Astrocyte (in vitro differentiated cells and primary cell): ENCODE data around the gene STOM. TPM values are rescaled to one million over a fixed set of nuclear protein-coding genes. Genes with fewer than 3 reads are reported as not detected.

Source experiments
- DNase-seq: peaks from one replicate; pipeline ENCODE4 v3.0.0-alpha.2; 2010; ENCODE audit warnings: low read depth
- FAIRE-seq: peaks from 2 replicates; lab custom pipeline; 2011; peaks lifted over from hg19 to GRCh38; lab: Jason Lieb, UNC
- H2AFZ ChIP-seq: 2 replicates; pipeline ENCODE4 v1.6.0; 2012; ENCODE audit warnings: low read depth, low read length, inconsistent platforms
- H3K27ac ChIP-seq: 2 replicates; pipeline ENCODE4 v1.5.1; 2011; ENCODE audit warnings: low read depth, low read length, inconsistent platforms
- H3K27me3 ChIP-seq: 2 replicates; pipeline ENCODE4 v1.6.0; 2011; ENCODE audit warnings: low read length, inconsistent platforms; ENCODE audit not compliant: insufficient read depth
- H3K36me3 ChIP-seq: 2 replicates; pipeline ENCODE4 v1.5.1; 2011; ENCODE audit warnings: low read length, inconsistent platforms; ENCODE audit not compliant: insufficient read depth
- H3K4me1 ChIP-seq: 2 replicates; pipeline ENCODE4 v1.5.1; 2011; ENCODE audit warnings: low read length, inconsistent platforms; ENCODE audit not compliant: insufficient read depth
- H3K4me2 ChIP-seq: 2 replicates; pipeline ENCODE4 v1.6.0; 2012; ENCODE audit warnings: low read length, inconsistent platforms
- H3K4me3 ChIP-seq: 2 replicates; pipeline ENCODE4 v1.5.1; 2011; ENCODE audit warnings: low read depth, mild to moderate bottlenecking, low read length, inconsistent platforms; ENCODE audit not compliant: insufficient read depth
- H3K79me2 ChIP-seq: 2 replicates; pipeline ENCODE4 v1.6.0; 2012; ENCODE audit warnings: mild to moderate bottlenecking, low read length, inconsistent platforms; ENCODE audit not compliant: insufficient read depth
- H3K9ac ChIP-seq: 2 replicates; pipeline ENCODE4 v1.6.0; 2012; ENCODE audit warnings: mild to moderate bottlenecking, low read length, inconsistent platforms
- H3K9me3 ChIP-seq: 2 replicates; pipeline ENCODE4 v1.5.1; 2012; ENCODE audit warnings: low read depth, mild to moderate bottlenecking, low read length, inconsistent platforms; ENCODE audit not compliant: insufficient read depth
- H4K20me1 ChIP-seq: 2 replicates; pipeline ENCODE4 v1.6.0; 2012; ENCODE audit warnings: low read length, inconsistent platforms; ENCODE audit not compliant: insufficient read depth
- H3K27ac Mint-ChIP-seq: one replicate; pipeline ENCODE4 v1.8.0; 2021; ENCODE audit warnings: mild to moderate bottlenecking, mixed read lengths; ENCODE audit not compliant: unreplicated experiment
- H3K27me3 Mint-ChIP-seq: one replicate; pipeline ENCODE4 v1.8.0; 2021; ENCODE audit warnings: low read depth, mixed read lengths; ENCODE audit not compliant: unreplicated experiment
- H3K36me3 Mint-ChIP-seq: one replicate; pipeline ENCODE4 v1.8.0; 2021; ENCODE audit warnings: low read depth, mixed read lengths; ENCODE audit not compliant: unreplicated experiment
- H3K4me1 Mint-ChIP-seq: one replicate; pipeline ENCODE4 v1.8.0; 2021; ENCODE audit warnings: low read depth, mixed read lengths; ENCODE audit not compliant: unreplicated experiment
- H3K4me3 Mint-ChIP-seq: one replicate; pipeline ENCODE4 v1.8.0; 2021; ENCODE audit warnings: mild to moderate bottlenecking, moderate library complexity, mixed read lengths; ENCODE audit not compliant: unreplicated experiment
- H3K9me3 Mint-ChIP-seq: one replicate; pipeline ENCODE4 v1.8.0; 2021; ENCODE audit warnings: mild to moderate bottlenecking, mixed read lengths; ENCODE audit not compliant: unreplicated experiment
- EZH2 ChIP-seq: IDR thresholded peaks from 2 replicates; pipeline ENCODE4 v1.6.1; 2012; ENCODE audit warnings: mild to moderate bottlenecking, low read length, inconsistent platforms; ENCODE audit not compliant: insufficient read depth
- total RNA-seq: library from RNA; stranded (reverse); gene quantifications from 2 replicates; pipeline ENCODE4 v1.2.1, GENCODE V29; 2021
- TF ChIP-seq, protein P1 (sequence below): IDR thresholded peaks from 2 replicates; pipeline ENCODE4 v1.5.1; 2011; ENCODE audit warnings: low read depth, mild to moderate bottlenecking, inconsistent platforms, low read length, moderate library complexity; ENCODE audit not compliant: insufficient read depth

Gene STOM
- total RNA-seq, 1 donor from 2014 or later: 8.7 TPM

DNA sequence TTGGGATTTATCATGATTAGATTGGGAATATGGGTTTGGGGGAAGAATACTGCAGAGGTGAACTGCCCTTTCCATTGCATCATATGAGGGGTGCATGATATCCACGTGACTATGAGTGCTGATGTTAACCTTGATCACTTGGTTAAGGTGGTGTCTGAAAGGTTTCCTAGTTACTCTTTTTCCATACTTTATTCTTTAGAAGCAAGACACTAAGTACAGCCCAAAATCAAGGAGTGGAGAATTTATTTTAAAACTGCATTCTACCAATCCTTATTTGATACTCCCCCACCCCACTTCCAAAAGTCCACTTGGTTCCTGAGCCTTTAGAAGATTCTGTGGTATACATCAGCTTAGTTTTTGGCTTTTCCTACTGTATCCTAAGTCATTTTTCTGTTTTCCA is 20.3 kb upstream of the STOM start:
- Histone ChIP-seq H3K4me2 (no peak overlapping the region), H3K36me3 (no peaks in the 10 kb centered on the region), H3K4me3 (no peak overlapping the region), H3K9me3 (no peaks in the 10 kb centered on the region), H4K20me1 (no peaks in the 10 kb centered on the region), H3K79me2 (no peaks in the 10 kb centered on the region), H2AFZ (no peak overlapping the region), H3K27me3 (no peaks in the 10 kb centered on the region), H3K4me1 (peaks cover 5% of the 10 kb centered on the region), H3K27ac (no peak overlapping the region), H3K9ac (no peak overlapping the region)
- no peak overlapping the region for H3K27ac Mint-ChIP-seq
- H3K4me1 Mint-ChIP-seq: peaks cover 10% of the 10 kb centered on the region
- no peak for FAIRE-seq
- H3K4me3 Mint-ChIP-seq: no peak overlapping the region
- TF ChIP-seq EZH2: no peak
- TF ChIP-seq, protein P1, sequence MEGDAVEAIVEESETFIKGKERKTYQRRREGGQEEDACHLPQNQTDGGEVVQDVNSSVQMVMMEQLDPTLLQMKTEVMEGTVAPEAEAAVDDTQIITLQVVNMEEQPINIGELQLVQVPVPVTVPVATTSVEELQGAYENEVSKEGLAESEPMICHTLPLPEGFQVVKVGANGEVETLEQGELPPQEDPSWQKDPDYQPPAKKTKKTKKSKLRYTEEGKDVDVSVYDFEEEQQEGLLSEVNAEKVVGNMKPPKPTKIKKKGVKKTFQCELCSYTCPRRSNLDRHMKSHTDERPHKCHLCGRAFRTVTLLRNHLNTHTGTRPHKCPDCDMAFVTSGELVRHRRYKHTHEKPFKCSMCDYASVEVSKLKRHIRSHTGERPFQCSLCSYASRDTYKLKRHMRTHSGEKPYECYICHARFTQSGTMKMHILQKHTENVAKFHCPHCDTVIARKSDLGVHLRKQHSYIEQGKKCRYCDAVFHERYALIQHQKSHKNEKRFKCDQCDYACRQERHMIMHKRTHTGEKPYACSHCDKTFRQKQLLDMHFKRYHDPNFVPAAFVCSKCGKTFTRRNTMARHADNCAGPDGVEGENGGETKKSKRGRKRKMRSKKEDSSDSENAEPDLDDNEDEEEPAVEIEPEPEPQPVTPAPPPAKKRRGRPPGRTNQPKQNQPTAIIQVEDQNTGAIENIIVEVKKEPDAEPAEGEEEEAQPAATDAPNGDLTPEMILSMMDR: no peak
- H3K27me3 Mint-ChIP-seq: peaks cover 2% of the 10 kb centered on the region
- no peaks in the 10 kb centered on the region for H3K36me3 Mint-ChIP-seq
- H3K9me3 Mint-ChIP-seq: no peaks in the 10 kb centered on the region
- DNase-seq: no peak

DNA sequence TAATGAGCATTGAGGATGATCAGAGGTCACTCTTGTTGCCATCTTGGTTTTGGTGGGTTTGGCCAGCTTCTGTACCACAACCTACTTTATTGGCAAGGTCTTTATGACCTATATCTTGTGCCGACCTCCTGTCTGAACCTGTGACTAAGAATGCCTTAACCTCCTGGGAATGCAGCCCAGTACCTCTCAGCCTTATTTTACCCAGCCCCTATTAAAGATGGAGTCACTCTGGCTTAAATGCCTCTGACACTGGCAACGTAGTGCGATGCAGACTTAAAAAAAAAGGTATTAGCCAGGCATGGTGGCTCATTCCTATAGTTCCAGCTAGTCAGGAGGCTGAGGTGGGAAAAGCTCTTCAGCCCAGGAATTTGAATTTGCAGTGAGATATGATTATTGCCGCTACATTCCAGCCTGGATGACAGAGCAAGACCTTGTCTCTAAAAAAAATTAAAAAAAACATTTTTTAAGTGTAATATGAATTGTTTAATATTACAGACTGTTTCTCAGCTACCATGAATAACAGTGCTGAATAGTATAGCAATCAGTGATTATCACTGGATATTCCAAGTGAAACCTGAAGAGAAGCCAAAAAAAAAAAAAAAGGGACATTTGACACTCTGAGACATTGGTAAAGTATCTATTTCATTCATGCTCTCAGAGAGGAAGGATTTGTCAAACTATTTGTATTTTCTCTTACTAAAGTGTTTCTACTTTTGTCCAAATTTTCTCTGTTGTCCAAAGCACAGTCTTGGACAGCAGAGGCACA is 18.3 kb upstream of the STOM start:
- DNase-seq (peak; percentile 26), FAIRE-seq (peak; percentile 5)
- Histone ChIP-seq H3K4me3 (no peak overlapping the region), H3K27ac (no peak overlapping the region), H3K4me2 (no peak overlapping the region), H3K4me1 (peaks cover 5% of the 10 kb centered on the region), H3K79me2 (no peaks in the 10 kb centered on the region), H3K9ac (no peak overlapping the region), H2AFZ (no peak overlapping the region), H3K27me3 (no peaks in the 10 kb centered on the region), H3K36me3 (no peaks in the 10 kb centered on the region), H3K9me3 (no peaks in the 10 kb centered on the region), H4K20me1 (no peaks in the 10 kb centered on the region)
- H3K4me3 Mint-ChIP-seq: no peak overlapping the region
- H3K9me3 Mint-ChIP-seq: no peaks in the 10 kb centered on the region
- no peak overlapping the region for H3K27ac Mint-ChIP-seq
- TF ChIP-seq, protein P1: no peak
- TF ChIP-seq EZH2: no peak
- H3K27me3 Mint-ChIP-seq: peaks cover 2% of the 10 kb centered on the region
- H3K36me3 Mint-ChIP-seq: no peaks in the 10 kb centered on the region
- H3K4me1 Mint-ChIP-seq: peaks cover 4% of the 10 kb centered on the region

DNA sequence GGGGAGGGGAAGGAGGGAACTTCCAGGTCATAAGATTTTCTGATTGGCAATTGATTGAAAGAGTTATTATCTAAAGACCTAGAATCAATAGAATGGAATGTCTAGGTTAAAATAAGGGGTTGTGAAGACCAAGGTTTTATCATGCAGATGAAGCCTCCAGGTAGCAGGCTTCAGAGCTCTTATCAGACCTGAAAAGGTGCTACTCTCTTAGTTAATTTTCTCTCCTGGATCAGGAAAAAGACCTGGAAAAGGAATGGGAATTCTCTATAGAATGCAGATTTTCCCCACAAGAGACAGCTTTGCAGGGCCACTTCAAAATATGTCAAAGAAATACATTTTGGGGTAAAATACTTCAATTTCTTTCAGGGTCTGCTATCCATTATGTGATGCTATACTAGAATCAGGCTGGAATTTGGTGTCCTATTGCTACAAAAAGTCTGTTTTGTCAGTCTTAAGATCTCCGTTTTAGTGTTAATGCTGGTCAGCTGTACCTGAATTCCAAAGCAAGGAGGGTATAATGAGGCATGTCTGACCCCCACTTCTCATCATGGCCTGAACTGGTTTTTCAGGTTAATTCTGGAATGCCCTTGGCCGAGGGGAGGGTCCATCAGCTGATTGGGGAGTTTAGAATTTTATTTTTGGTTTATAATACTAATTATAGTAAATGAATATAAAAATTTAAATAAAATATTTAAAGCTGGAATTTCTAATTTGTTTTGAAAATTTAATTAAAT is 16.6 kb upstream of the STOM start:
- Mint-ChIP-seq H3K4me3 (no peak overlapping the region), H3K27ac (no peak overlapping the region), H3K36me3 (no peaks in the 10 kb centered on the region), H3K27me3 (peaks cover 2% of the 10 kb centered on the region), H3K4me1 (no peaks in the 10 kb centered on the region), H3K9me3 (no peaks in the 10 kb centered on the region)
- H3K4me1 ChIP-seq: peaks cover 5% of the 10 kb centered on the region
- no peak for TF ChIP-seq EZH2
- TF ChIP-seq, protein P1: no peak
- H3K4me3 ChIP-seq: no peak overlapping the region
- H3K9me3 ChIP-seq: no peaks in the 10 kb centered on the region
- no peaks in the 10 kb centered on the region for H3K27me3 ChIP-seq
- H3K36me3 ChIP-seq: no peaks in the 10 kb centered on the region
- H4K20me1 ChIP-seq: no peaks in the 10 kb centered on the region
- H3K79me2 ChIP-seq: no peaks in the 10 kb centered on the region
- FAIRE-seq (no peak), DNase-seq (no peak)
- no peak overlapping the region for H3K4me2 ChIP-seq
- no peak overlapping the region for H2AFZ ChIP-seq
- no peak overlapping the region for H3K27ac ChIP-seq
- H3K9ac ChIP-seq: no peak overlapping the region
